GM23338 (cell line): Measurements from ENCODE around the gene LGALS16.
"Not testable (repeated sequence)": the region's sequence is repeated elsewhere in the genome, so short reads cannot be mapped to it uniquely, and the experiment has no call there.

Experiments
- CREB1 ChIP-seq: fragments of 250-450 bp; sonication (Bioruptor Pico); IDR thresholded peaks from 2 replicates; pipeline ENCODE4 v1.5.0; 2020; ENCODE audit warnings: low read depth, mild to moderate bottlenecking, moderate library complexity
- CTCF ChIP-seq, 2 experiments: fragments of 200-600 bp in 1 of 2; sonication (generic) in 1 of 2; conservative IDR thresholded peaks; 2 replicates each; pipeline versions ENCODE4 v1.5.1 to v1.6.1; 2016 to 2017; ENCODE audit warnings: antibody characterized with exemption in 2 of 2, low read depth in 2 of 2, mild to moderate bottlenecking in 2 of 2, moderate library complexity in 1 of 2
- EZH2 ChIP-seq: fragments of 200-600 bp; sonication (generic); IDR thresholded peaks from one replicate; pipeline ENCODE4 v1.8.0; 2017; ENCODE audit warnings: antibody characterized with exemption, mild to moderate bottlenecking, low read depth; ENCODE audit not compliant: unreplicated experiment
- EZH2phosphoT487 ChIP-seq: fragments of 200-600 bp; sonication (generic); IDR thresholded peaks from one replicate; pipeline ENCODE4 v1.8.1; 2018; ENCODE audit warnings: antibody characterized with exemption; ENCODE audit not compliant: unreplicated experiment
- JUNB ChIP-seq: IDR thresholded peaks from one replicate; pipeline ENCODE4 v1.6.1; 2016; ENCODE audit warnings: antibody characterized with exemption; ENCODE audit not compliant: unreplicated experiment
- NANOG ChIP-seq: IDR thresholded peaks from 2 replicates; pipeline ENCODE4 v1.6.1; 2016; ENCODE audit warnings: antibody characterized with exemption, borderline replicate concordance
- POLR2AphosphoS5 ChIP-seq: IDR thresholded peaks from 2 replicates; pipeline ENCODE4 v1.6.1; 2016; ENCODE audit warnings: antibody characterized with exemption, low read depth
- ZNF331 ChIP-seq: fragments of 250-450 bp; sonication (Bioruptor Pico); IDR thresholded peaks from 2 replicates; pipeline ENCODE4 v1.5.0; 2020; ENCODE audit warnings: low read depth, mild to moderate bottlenecking, moderate library complexity
- TF ChIP-seq, protein P1 (sequence below): IDR thresholded peaks from one replicate; pipeline ENCODE4 v1.6.1; 2018; ENCODE audit warnings: antibody characterized with exemption; ENCODE audit not compliant: unreplicated experiment
- TF ChIP-seq, protein P2 (sequence below): IDR thresholded peaks from 2 replicates; pipeline ENCODE4 v1.6.1; 2016; ENCODE audit warnings: antibody characterized with exemption

GRCh38 chr19:39669860-39670259, 14.1 kb downstream of the LGALS16 start:
- TF ChIP-seq CTCF (conservative IDR thresholded peaks at IDR 0.05; ENCODE audit: low read depth in 2 of 2); JUNB; POLR2AphosphoS5; CREB1 (CRISPR knock-in tag); EZH2phosphoT487; EZH2; ZNF331 (CRISPR knock-in tag); NANOG: not testable (repeated sequence)
- TF ChIP-seq, protein P1, sequence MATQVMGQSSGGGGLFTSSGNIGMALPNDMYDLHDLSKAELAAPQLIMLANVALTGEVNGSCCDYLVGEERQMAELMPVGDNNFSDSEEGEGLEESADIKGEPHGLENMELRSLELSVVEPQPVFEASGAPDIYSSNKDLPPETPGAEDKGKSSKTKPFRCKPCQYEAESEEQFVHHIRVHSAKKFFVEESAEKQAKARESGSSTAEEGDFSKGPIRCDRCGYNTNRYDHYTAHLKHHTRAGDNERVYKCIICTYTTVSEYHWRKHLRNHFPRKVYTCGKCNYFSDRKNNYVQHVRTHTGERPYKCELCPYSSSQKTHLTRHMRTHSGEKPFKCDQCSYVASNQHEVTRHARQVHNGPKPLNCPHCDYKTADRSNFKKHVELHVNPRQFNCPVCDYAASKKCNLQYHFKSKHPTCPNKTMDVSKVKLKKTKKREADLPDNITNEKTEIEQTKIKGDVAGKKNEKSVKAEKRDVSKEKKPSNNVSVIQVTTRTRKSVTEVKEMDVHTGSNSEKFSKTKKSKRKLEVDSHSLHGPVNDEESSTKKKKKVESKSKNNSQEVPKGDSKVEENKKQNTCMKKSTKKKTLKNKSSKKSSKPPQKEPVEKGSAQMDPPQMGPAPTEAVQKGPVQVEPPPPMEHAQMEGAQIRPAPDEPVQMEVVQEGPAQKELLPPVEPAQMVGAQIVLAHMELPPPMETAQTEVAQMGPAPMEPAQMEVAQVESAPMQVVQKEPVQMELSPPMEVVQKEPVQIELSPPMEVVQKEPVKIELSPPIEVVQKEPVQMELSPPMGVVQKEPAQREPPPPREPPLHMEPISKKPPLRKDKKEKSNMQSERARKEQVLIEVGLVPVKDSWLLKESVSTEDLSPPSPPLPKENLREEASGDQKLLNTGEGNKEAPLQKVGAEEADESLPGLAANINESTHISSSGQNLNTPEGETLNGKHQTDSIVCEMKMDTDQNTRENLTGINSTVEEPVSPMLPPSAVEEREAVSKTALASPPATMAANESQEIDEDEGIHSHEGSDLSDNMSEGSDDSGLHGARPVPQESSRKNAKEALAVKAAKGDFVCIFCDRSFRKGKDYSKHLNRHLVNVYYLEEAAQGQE = not testable (repeated sequence)
- TF ChIP-seq, protein P2, sequence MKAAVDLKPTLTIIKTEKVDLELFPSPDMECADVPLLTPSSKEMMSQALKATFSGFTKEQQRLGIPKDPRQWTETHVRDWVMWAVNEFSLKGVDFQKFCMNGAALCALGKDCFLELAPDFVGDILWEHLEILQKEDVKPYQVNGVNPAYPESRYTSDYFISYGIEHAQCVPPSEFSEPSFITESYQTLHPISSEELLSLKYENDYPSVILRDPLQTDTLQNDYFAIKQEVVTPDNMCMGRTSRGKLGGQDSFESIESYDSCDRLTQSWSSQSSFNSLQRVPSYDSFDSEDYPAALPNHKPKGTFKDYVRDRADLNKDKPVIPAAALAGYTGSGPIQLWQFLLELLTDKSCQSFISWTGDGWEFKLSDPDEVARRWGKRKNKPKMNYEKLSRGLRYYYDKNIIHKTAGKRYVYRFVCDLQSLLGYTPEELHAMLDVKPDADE = not testable (repeated sequence)
